HG02642 (cell line): ENCODE results near the gene SEMA6A.

Source experiments
- ATAC-seq: cut with Tn5 transposase; IDR thresholded peaks from one replicate; pipeline ENCODE4 v1.9.1; 2021; ENCODE audit warnings: mild to moderate bottlenecking; ENCODE audit not compliant: unreplicated experiment, poor library complexity

SEMA6A gene

DNA sequence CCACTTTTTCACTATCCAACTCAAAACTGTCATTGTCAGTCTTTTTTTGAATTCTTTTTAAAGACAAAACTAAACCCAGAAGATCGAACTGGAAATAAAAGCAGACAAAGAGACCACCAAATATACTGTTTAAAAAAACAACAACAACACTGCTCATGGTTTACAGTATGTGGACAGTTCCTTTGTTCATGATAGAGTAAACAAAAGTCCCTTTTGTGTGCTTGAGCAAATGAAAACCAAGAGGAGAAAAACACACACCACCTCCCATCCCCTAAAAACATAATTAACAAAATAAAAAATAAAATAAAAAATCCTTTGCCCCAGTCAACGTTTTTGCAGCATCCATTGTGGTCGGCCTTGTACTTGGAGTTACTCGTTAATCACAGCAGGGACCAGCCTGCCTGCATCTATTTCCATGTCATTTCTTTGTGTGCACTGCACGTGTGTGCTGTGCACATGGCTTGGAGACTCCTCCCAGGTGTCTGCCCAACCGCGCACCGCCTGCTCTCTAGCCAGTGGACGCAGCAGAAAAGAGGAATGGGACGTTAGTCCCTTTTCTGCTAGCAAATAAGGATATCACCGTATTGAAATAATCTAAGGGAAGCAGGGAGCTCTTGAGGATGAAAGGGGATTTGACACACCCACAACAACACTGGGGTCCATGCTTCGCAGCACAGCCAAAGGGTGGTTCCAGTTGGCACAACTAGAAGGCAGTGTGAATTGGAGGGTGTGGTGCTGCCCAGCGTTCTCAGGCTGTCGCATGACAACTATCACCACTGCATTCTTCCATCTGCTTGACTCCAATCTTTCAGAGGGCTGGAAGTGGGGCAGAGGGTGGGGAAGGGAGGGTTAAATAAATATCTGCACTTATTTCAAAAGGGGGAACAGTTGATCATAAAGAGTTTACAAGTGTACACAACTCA is 130.0 kb downstream of the SEMA6A start:
- no peak for ATAC-seq

DNA sequence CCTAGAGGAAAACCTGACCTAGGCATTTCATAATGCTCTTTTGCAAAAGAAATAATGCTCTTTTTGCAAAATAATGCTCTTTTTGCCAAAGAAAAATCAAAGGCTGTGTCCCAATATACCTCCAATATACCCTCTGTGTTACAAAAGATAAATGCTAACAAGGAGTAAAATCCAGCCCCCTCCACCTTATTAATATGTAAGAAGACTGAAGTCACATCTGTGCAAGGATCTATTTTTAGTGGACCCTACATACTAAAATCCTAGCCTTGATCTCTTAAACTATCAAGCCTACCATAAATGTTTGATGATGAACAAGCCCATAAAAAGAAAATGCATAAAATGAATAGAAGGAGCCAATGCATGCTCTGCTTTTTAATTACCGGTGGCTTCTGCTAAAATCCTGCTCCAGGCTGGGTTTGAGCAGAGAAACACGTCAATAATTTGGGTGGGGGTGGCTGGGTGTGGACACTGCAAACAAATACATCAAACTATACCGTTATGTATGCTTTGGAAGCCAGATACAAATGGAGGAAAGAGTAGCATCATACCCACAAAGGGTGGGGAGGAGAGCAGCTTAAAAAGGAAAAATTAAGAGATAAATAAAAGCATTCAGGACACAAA is 131.6 kb downstream of the SEMA6A start:
- ATAC-seq: no peak

DNA sequence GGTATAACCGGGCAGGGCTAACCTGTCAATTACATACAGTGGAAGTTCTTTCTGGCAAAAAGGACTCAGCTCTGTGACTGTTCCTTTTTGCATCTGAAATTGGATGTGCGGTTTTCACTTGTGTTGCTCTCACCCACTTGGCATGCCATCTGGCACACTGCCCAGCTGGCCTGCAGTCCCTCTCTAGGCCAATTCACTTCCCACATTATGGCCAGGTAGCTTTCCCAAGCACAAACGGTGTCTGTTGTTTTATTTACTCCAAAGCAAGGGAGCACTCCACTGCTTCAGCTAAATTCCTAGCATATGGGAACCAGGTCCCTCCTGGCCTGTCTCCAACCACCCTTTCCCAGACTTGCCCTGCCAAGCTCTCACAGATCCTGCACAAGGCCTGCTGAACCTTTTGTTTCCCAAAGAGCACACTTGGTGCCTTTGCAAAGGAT is 132.5 kb downstream of the SEMA6A start:
- no peak for ATAC-seq

DNA sequence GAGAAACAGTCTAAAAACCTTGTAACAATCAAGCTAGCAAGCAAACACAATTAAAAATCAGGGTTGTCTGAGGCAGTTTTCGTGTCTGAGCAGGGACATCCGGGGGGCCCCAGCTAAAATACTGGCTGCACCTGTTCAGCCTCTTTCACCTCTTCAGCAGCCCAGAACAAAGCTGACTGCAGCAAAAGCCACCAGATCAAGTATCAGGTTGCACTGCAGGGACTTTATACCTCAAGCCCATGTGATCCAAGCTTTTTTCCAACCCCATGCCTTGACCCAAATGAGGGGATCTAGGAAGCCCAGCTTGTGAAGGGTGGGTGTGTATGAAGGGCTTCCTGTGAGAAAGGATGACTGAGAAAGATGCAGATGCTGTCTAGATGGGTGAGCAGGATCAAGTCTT is 133.4 kb downstream of the SEMA6A start:
- ATAC-seq: no peak

DNA sequence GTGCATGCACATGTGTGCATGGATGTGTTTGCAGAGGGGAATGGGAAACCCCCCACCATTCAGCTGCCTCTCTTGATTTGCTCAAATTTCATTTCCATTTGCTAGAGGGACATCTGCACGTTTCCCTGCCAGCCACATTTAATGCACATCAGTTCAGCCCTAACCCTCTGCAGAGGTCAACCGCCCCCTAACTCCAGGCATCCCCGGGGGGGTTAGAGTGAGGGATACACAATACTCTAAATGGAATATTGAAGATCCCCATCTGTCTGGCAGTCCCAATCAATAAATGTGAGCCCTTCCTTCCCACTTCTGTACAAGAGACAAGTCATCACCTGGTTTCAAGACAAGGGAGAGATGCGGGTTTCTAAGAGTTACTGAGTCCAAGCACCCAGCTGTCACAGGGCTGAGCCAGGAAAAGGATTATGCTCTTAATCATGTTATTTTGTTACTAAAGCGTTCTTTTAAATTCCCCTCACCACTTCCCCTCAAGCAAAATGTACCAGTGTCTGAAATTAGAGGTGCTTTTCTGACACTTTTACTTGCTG is 134.1 kb downstream of the SEMA6A start:
- ATAC-seq: no peak

DNA sequence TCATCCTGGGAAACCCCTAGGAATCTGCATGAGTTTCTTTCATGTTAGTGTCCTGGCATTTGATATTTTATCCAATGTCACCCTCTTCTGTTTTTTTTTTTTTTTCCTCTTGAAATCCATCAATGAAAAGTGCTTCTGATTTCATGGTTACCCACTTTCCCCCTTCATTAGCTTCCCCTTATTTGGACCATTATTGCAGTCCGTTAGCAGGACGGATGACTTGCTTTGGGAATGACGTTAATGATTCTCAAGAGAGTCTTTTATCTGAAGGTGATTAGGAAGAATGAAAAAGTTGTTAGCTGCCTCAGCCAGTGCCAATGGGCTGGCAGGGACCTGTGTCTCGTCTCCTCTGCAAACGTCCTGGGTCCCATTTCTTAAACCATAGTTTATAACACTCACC is 134.7 kb downstream of the SEMA6A start:
- ATAC-seq: no peak

DNA sequence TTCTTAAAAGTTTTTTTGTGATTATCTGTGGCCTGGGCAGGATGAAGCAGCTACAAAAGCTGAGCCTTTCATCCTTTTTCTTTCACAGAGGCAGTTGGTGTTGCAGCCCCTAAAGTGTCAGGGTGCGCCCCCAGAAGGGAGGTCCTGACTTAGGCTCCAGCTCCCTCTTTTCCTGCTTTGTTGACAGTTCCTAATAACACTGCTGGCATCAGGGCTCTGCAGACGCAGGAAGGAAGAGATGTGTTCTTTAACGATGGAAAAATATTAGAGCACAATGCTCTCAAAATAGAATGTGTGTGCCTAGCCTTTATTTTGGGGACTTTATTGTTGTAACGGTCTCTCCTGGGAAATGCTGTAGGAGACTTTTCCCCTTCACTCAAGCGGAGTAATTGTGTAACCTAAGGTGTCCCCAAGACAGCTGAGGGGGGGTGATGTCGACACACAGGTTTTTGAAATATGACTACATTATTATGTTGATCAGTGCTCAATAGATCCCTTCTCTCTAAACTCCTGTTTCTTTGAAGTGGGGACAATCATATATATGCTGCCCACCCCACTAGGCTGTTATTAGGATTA is 135.6 kb downstream of the SEMA6A start:
- no peak for ATAC-seq

DNA sequence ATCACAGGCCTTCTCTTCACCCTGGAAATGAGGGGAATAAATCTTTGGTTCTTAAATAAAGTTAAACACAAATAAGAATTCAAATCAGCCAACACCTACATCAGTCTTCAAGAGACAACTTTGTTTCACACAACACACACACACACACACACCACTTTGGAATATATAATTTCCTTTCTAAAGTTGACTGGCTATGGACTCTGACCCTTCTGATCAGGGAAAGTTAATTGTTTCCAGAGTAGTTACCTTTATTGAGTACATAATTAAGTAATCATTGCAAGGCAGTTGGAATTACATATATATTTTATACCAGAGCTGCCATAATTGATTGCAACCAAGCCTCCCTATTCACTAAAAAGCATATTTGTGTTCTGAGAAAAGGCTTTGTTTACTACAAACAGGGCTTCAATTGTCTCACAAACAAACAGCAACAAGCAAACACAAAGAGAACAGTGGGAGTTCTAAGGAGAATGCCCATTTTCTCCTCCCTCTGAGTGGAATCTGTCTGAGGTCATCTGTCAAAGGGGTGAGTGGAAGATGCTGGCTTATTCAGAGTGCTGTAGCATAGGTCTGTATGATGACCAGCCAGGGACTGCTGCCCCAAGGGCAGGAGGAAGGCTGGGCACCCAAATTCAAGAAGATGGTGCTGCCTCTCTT is 136.6 kb downstream of the SEMA6A start:
- ATAC-seq: no peak

DNA sequence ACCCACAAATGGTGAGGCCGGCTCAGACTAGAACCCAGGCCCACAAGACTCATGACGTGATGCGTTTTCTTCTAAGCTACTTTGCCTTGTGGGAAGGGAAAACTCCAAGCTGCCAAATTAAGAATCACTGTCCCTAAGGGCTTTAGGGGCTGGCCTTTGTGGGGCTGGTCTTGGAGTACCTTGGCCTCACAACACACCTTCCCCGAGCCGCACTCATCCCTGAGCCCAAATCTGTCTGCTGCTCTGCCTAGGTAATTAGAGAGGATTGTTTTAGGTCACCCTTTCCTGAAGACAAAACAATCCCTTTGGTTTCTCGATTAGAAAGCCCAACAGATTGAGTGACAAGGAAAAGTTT is 137.3 kb downstream of the SEMA6A start:
- ATAC-seq: no peak

DNA sequence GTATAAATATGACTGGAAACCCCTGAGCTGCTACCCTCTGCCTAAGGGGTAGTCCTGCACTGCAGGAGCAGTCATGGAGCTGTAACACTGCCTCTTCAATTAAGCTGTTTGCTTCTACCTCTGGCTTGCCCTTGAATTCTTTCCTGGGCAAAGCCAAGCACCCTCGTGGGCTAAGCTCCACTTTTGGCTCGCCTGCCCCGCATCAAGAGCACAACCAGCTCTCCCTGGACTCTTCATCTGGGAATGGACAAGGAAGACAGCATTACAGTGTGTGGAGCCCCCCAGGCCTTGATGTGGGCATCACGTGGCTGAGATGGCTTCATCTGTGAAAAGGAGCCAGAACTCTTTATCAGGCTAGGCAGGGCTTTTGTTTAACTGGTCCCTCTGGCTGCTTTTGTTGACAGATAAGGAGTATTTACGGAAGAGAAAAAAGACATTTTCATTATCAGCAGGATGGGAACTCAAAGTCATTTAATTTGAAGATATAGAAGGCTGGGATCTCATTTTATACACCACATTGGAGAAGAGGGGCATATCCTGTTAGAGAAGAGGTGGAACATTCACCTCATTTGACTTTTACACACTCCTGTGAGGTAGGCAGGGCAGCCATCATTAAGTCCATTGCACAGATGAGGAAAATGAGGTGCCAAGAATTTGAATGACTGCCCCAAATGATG is 137.8 kb downstream of the SEMA6A start:
- ATAC-seq: no peak

DNA sequence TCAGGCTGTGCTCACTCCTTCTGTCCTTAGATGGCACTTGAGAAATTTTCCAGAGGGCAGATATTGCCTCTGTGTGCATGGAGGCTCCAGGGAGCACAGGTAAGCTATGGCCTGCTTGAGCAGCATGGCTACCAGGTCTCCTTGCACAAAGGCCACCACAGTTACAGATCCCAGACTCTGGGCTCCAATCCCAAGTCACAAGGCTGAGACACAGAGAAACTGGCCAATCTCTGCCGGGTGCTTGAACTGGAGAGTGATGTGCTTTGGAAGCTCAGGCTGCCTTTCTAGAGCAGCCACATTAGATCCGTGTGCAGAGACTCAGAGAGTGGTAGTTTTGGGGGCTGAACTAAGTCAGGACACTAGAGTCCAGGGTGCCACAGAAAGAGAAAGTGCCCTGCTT is 145.7 kb downstream of the SEMA6A start:
- ATAC-seq: no peak

DNA sequence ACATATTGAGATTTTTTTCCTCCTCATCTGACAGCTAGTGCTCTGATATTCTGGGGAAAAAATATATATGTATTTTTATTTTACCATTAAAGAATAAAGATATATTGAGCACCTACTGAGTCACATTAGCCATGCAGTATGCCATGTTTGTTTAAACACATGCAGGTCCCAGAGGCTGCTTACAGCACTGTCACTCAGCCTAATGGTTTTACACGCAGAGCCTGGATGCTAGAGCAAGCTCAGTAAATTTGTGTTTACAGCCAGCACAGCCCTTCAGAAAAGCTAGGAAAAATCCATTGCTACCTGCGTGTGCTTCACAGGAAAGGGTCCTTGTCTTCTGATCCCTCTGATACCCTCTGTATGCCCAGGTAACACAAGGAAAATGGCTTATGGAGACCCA is 146.2 kb downstream of the SEMA6A start:
- no peak for ATAC-seq

DNA sequence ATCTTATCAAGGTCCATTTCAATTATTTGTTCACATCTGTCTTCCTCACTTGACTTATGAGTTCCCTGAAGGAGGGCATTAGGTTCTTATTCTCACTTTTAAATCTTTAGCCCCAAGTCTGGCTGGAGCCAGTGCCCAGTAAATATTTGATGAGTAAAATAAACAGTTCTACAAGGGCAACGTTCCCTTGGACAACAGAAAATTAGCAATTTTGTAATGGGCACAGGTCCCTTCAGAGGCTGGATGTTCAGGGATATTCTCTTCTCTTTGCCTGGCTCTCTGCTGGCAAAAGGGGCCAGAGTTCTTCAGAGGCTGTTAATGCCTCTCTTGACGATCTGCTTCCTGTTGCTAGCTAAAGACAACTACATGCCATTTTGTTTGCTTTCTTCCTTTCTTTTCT is 149.7 kb downstream of the SEMA6A start:
- no peak for ATAC-seq

DNA sequence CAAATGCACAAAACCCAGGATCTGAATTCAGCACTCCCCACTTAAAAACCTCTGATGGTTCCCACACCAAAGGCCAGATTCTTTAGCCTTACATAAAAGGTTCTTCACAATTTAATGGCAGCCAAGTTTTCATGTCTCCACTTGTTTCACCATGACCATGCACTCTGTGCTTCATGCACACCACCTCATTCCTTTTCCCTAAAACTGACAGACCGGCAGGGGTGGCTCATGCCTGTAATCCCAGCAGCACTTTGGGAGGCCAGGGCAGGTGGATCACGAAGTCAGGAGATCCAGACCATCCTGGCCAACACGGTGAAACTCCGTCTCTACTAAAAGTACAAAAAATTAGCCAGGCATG is 150.4 kb downstream of the SEMA6A start:
- no peak for ATAC-seq

DNA sequence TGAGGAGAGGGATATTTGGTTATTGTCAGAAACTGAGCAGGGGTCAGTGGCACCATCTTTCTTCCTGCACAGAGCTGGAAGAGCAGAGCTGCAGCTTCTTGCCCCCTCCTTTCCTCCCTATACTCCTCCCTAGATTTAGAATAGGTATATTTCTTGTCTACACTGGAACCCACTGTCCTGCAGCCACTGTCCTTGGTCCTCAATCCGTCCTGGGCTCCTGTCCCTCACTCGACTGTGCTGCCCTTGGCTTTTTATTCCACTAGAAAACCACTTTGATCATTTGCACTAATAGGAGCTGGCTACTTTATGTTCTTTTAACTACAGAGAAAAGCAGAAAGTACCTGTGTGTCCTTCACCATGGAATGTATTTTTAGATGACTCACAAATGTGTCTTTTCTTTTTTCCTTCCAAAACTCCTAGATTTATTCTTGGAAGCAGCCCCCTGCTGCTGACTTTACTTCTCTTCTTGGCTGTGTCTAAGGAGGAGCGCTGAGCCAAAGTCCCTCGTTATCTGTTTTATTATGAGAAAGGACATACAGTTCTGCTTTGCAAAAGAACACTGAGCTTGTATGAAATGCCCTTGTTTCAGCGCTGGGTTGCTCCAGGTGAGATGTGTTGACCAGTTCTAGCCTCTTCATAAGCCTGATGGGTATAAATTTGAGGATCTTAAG is 150.9 kb downstream of the SEMA6A start:
- no peak for ATAC-seq

DNA sequence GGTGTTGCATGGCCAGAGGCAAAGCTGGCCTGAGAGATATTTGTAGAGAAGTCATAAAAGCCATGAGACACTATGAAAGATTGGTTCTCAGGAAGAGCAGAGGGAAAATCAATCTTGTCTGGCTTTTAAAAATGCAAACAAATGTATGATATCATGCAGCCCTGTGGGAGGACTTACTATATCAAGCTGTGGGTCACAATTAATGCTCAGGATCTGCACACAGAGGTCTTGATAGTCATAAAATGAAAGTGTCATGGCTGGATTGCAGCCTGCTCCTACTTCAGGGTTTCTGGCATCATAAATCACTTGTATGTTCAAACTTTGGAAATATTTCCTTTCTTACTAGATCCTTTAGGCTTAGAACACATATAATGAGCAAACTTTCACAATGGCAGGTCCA is 151.5 kb downstream of the SEMA6A start:
- ATAC-seq: no peak

DNA sequence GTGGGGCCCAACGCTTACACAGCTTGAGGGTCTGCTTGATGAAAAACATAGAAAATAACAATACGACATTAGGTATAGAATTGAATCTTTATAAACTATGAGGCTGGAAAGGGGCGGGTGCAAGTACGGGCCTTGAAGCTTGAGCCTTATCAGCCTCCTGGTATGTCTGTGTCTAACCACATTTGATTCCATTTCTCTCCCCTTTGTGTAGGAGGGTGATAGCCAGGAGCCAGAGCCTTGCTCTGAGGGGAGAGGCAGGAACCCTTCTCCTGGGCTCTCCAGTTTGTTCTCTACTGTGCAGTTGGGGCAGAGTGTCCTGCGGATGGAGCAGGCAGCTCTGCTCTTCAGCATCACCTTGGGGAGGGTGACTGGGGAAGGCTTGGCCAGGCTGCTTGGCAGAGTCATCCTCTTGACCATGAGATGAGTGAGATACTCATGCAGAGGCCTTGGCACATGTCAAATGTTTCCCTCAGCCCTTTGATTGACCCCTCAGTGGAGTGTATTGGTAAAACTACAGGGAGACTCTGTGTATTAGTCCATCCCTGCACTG is 153.5 kb downstream of the SEMA6A start:
- no peak for ATAC-seq

DNA sequence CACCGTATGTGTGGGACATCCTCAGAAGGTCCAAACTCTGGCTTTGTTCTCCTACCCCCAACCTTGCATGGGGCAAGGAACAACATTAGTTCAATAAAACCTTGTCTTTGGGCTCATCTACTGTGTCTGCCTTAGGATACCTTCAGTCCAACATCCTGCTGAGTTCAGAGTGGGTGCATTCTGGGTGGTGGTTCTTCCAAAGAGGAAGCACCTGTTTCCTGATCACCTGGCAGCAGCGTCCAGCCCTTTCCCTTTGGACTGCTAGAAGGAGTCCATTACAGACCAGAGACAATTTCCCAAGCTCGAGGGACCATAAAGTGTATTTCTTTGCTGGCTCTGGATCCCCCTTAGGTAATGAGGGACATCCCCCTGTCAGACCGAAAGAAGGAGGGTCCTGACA is 154.1 kb downstream of the SEMA6A start:
- no peak for ATAC-seq

DNA sequence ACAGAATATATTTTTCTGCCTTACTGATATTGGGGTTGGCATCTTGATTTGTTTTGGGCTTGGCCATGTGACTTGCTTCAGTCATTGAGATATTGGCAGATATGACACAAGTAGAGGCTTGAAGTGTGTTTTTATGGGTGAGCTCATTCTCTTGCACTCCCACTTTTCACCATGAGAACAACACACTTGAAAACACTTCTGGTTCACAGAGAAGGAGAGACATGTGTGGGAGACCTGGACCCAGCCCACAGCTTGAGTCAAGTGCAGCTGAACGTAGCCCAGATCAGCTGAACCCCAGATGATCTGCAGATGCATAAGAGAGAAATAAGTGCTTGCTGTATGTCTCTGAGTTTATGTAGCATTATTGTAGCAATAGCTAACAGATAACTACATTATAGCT is 155.4 kb downstream of the SEMA6A start:
- no peak for ATAC-seq

DNA sequence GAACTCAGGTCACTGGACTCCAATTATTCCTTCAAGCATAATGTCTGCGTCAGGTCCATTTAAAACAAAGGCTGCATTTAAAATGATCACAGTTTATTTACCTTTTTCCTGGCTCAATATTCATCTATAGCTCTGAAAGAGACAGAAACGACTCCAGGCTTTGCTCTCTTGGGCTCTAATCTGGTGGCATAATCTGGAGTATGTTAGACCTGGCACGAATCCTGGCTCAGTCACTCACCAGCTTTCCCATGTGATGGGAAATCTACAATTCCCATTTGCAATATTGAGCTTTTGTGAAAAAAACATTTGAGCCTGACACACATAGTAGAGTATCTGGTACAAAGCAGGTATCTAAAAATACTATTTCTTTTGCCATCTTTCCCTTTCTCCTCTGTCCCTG is 155.8 kb downstream of the SEMA6A start:
- no peak for ATAC-seq
